ENCODE measurements around the gene PRIM2.
A peak's percentile ranks its signal among the peaks of the same experiment; 100 is the strongest.
"Not testable (repeated sequence)": the region's sequence is repeated elsewhere in the genome, so short reads cannot be mapped to it uniquely, and the experiment has no call there.

The PRIM2 gene

GRCh38 chr6:57505251-57505650, 187.8 kb downstream of the PRIM2 start:
- H3K4me1 ChIP-seq (ENCODE audit: control insufficient read depth, insufficient read depth, low read length); POLR2A ChIA-PET; CTCF ChIA-PET; H3K9me3 ChIP-seq (ENCODE audit: control insufficient read depth, insufficient read depth, low read depth, low read length); H3K36me3 ChIP-seq (ENCODE audit: control insufficient read depth in 2 of 2, insufficient read depth in 1 of 2, low read length in 2 of 2); H3K27ac ChIP-seq (ENCODE audit: extremely low read depth, low read depth, low read length); H3K4me3 ChIP-seq (ENCODE audit: low read depth, low read length): not testable (repeated sequence)
- TF ChIP-seq ZNF335 (tag by site-specific recombination; conservative IDR thresholded peaks at IDR 0.05) (0 out of 2 replicates have a peak, but pooled peaks have one; percentile 11), ZBTB20 (tag by site-specific recombination; IDR thresholded peaks at IDR 0.05) (peak; percentile 34; the same call in 1 of the 2 replicates)

- POLR2A ChIA-PET; H3K36me3 ChIP-seq (ENCODE audit: control insufficient read depth in 2 of 2, insufficient read depth in 1 of 2, low read length in 2 of 2); CTCF ChIA-PET; H3K27ac ChIP-seq (ENCODE audit: extremely low read depth, low read depth, low read length); H3K4me3 ChIP-seq (ENCODE audit: low read depth, low read length); H3K4me1 ChIP-seq (ENCODE audit: control insufficient read depth, insufficient read depth, low read length); H3K9me3 ChIP-seq (ENCODE audit: control insufficient read depth, insufficient read depth, low read depth, low read length): not testable (repeated sequence)
- TF ChIP-seq MYNN (tag by site-specific recombination; IDR thresholded peaks at IDR 0.05; ENCODE audit: borderline replicate concordance) = 0 out of 2 replicates have a peak, but pooled peaks have one; percentile 29
Measured at GRCh38 chr6:57510390-57510789, 193.0 kb downstream of the PRIM2 start.

GRCh38 chr6:57515171-57515570, 197.7 kb downstream of the PRIM2 start:
- POLR2A ChIA-PET; H3K4me3 ChIP-seq (ENCODE audit: low read depth, low read length); H3K27ac ChIP-seq (ENCODE audit: extremely low read depth, low read depth, low read length); H3K36me3 ChIP-seq (ENCODE audit: control insufficient read depth in 2 of 2, insufficient read depth in 1 of 2, low read length in 2 of 2); CTCF ChIA-PET; H3K4me1 ChIP-seq (ENCODE audit: control insufficient read depth, insufficient read depth, low read length); H3K9me3 ChIP-seq (ENCODE audit: control insufficient read depth, insufficient read depth, low read depth, low read length): not testable (repeated sequence)

- POLR2A ChIA-PET; H3K4me1 ChIP-seq (ENCODE audit: control insufficient read depth, insufficient read depth, low read length); H3K9me3 ChIP-seq (ENCODE audit: control insufficient read depth, insufficient read depth, low read depth, low read length); H3K27ac ChIP-seq (ENCODE audit: extremely low read depth, low read depth, low read length); CTCF ChIA-PET; H3K4me3 ChIP-seq (ENCODE audit: low read depth, low read length); H3K36me3 ChIP-seq (ENCODE audit: control insufficient read depth in 2 of 2, insufficient read depth in 1 of 2, low read length in 2 of 2): not testable (repeated sequence)
Measured at GRCh38 chr6:57515845-57516244, 198.4 kb downstream of the PRIM2 start.

GRCh38 chr6:57516776-57517175, 199.3 kb downstream of the PRIM2 start:
- H3K4me1 ChIP-seq (ENCODE audit: control insufficient read depth, insufficient read depth, low read length); H3K36me3 ChIP-seq (ENCODE audit: control insufficient read depth in 2 of 2, insufficient read depth in 1 of 2, low read length in 2 of 2); POLR2A ChIA-PET; H3K9me3 ChIP-seq (ENCODE audit: control insufficient read depth, insufficient read depth, low read depth, low read length); H3K27ac ChIP-seq (ENCODE audit: extremely low read depth, low read depth, low read length); CTCF ChIA-PET; H3K4me3 ChIP-seq (ENCODE audit: low read depth, low read length): not testable (repeated sequence)

- CTCF ChIA-PET, POLR2A ChIA-PET: not testable (repeated sequence)
Measured at GRCh38 chr6:57519198-57519597, 201.8 kb downstream of the PRIM2 start.

GRCh38 chr6:57521085-57521484, 203.7 kb downstream of the PRIM2 start:
- POLR2A ChIA-PET = interaction anchor here (0.7 kb wide), 1 partner anchor 1311 kb away, joined by 8 read pairs; no protein-coding TSS in a partner anchor
- CTCF ChIA-PET; H3K4me1 ChIP-seq (ENCODE audit: control insufficient read depth, insufficient read depth, low read length); H3K9me3 ChIP-seq (ENCODE audit: control insufficient read depth, insufficient read depth, low read depth, low read length); H3K36me3 ChIP-seq (ENCODE audit: control insufficient read depth in 2 of 2, insufficient read depth in 1 of 2, low read length in 2 of 2); H3K27ac ChIP-seq (ENCODE audit: extremely low read depth, low read depth, low read length); H3K4me3 ChIP-seq (ENCODE audit: low read depth, low read length): not testable (repeated sequence)

More at GRCh38 chr6:57519198-57519597, 201.8 kb downstream of the PRIM2 start:
- H3K4me3 ChIP-seq (ENCODE audit: low read depth, low read length); H3K27ac ChIP-seq (ENCODE audit: extremely low read depth, low read depth, low read length); H3K9me3 ChIP-seq (ENCODE audit: control insufficient read depth, insufficient read depth, low read depth, low read length); H3K36me3 ChIP-seq (ENCODE audit: control insufficient read depth in 2 of 2, insufficient read depth in 1 of 2, low read length in 2 of 2); H3K4me1 ChIP-seq (ENCODE audit: control insufficient read depth, insufficient read depth, low read length): not testable (repeated sequence)

- H3K27ac ChIP-seq (ENCODE audit: extremely low read depth, low read depth, low read length); H3K4me3 ChIP-seq (ENCODE audit: low read depth, low read length); H3K9me3 ChIP-seq (ENCODE audit: control insufficient read depth, insufficient read depth, low read depth, low read length); POLR2A ChIA-PET; CTCF ChIA-PET; H3K36me3 ChIP-seq (ENCODE audit: control insufficient read depth in 2 of 2, insufficient read depth in 1 of 2, low read length in 2 of 2); H3K4me1 ChIP-seq (ENCODE audit: control insufficient read depth, insufficient read depth, low read length): not testable (repeated sequence)
Measured at GRCh38 chr6:57523221-57523620, 205.8 kb downstream of the PRIM2 start.

- H3K4me3 ChIP-seq (ENCODE audit: low read depth, low read length) = not testable (repeated sequence)
Measured at GRCh38 chr6:57529755-57530154, 212.3 kb downstream of the PRIM2 start.

GRCh38 chr6:57532660-57533059, 215.2 kb downstream of the PRIM2 start:
- POLR2A ChIA-PET; CTCF ChIA-PET; H3K9me3 ChIP-seq (ENCODE audit: control insufficient read depth, insufficient read depth, low read depth, low read length); H3K36me3 ChIP-seq (ENCODE audit: control insufficient read depth in 2 of 2, insufficient read depth in 1 of 2, low read length in 2 of 2); H3K4me1 ChIP-seq (ENCODE audit: control insufficient read depth, insufficient read depth, low read length); H3K4me3 ChIP-seq (ENCODE audit: low read depth, low read length); H3K27ac ChIP-seq (ENCODE audit: extremely low read depth, low read depth, low read length): not testable (repeated sequence)

More at GRCh38 chr6:57529755-57530154, 212.3 kb downstream of the PRIM2 start:
- H3K4me1 ChIP-seq (ENCODE audit: control insufficient read depth, insufficient read depth, low read length); H3K9me3 ChIP-seq (ENCODE audit: control insufficient read depth, insufficient read depth, low read depth, low read length); H3K36me3 ChIP-seq (ENCODE audit: control insufficient read depth in 2 of 2, insufficient read depth in 1 of 2, low read length in 2 of 2); H3K27ac ChIP-seq (ENCODE audit: extremely low read depth, low read depth, low read length); CTCF ChIA-PET; POLR2A ChIA-PET: not testable (repeated sequence)

- CTCF ChIA-PET = not testable (repeated sequence)
Measured at GRCh38 chr6:57535121-57535520, 217.7 kb downstream of the PRIM2 start.

More at GRCh38 chr6:57535121-57535520, 217.7 kb downstream of the PRIM2 start:
- H3K27ac ChIP-seq (ENCODE audit: extremely low read depth, low read depth, low read length); H3K36me3 ChIP-seq (ENCODE audit: control insufficient read depth in 2 of 2, insufficient read depth in 1 of 2, low read length in 2 of 2); H3K4me1 ChIP-seq (ENCODE audit: control insufficient read depth, insufficient read depth, low read length); H3K9me3 ChIP-seq (ENCODE audit: control insufficient read depth, insufficient read depth, low read depth, low read length); POLR2A ChIA-PET; H3K4me3 ChIP-seq (ENCODE audit: low read depth, low read length): not testable (repeated sequence)

Measured in HEK293 (cell line).